HCT116 (cell line): Measurements from ENCODE around the gene MEPCE.

Source experiments
- CEBPB ChIP-seq: IDR thresholded peaks from 2 replicates; pipeline ENCODE4 v1.6.1; 2012; ENCODE audit warnings: low read depth
- CTCF ChIP-seq, 3 experiments: fragments of 200-600 bp in 1 of 3; sonication (generic) in 1 of 3; IDR thresholded peaks in 2 of 3; conservative IDR thresholded peaks in 1 of 3; 2 replicates each; pipeline ENCODE4 v1.5.1; 2012 to 2017; ENCODE audit warnings: low read depth in 2 of 3, low read length in 2 of 3, antibody characterized with exemption in 1 of 3, borderline replicate concordance in 1 of 3, control low read depth in 1 of 3, mild to moderate bottlenecking in 1 of 3, mixed read lengths in 1 of 3, mixed run types in 1 of 3, moderate library complexity in 1 of 3; ENCODE audit not compliant: insufficient read depth in 1 of 3
- EGR1 ChIP-seq: IDR thresholded peaks from 2 replicates; pipeline ENCODE4 v1.6.1; 2012; ENCODE audit warnings: low read depth
- ELF1 ChIP-seq: IDR thresholded peaks from 2 replicates; pipeline ENCODE4 v1.6.1; 2012; ENCODE audit warnings: low read depth, borderline replicate concordance
- EZH2 ChIP-seq: fragments of 200-600 bp; sonication (generic); IDR thresholded peaks from 2 replicates; pipeline ENCODE4 v1.6.1; 2017; ENCODE audit warnings: antibody characterized with exemption, mixed run types
- POLR2A ChIP-seq: IDR thresholded peaks from 2 replicates; pipeline ENCODE4 v1.7.0; 2011; ENCODE audit warnings: borderline replicate concordance; ENCODE audit not compliant: insufficient read depth, insufficient read length; ENCODE audit errors: extremely low read depth
- RAD21 ChIP-seq: IDR thresholded peaks from 2 replicates; pipeline ENCODE4 v1.6.1; 2012; ENCODE audit warnings: low read depth, mild to moderate bottlenecking
- SIN3A ChIP-seq: IDR thresholded peaks from 2 replicates; pipeline ENCODE4 v1.6.1; 2012; ENCODE audit warnings: low read depth
- SP1 ChIP-seq: IDR thresholded peaks from 2 replicates; pipeline ENCODE4 v1.6.1; 2012; ENCODE audit warnings: low read depth
- TCF7L2 ChIP-seq: IDR thresholded peaks from 2 replicates; pipeline ENCODE4 v1.7.0; 2011; ENCODE audit warnings: borderline replicate concordance, inconsistent platforms; ENCODE audit not compliant: insufficient read depth, insufficient read length; ENCODE audit errors: extremely low read depth
- ZBTB33 ChIP-seq: IDR thresholded peaks from 2 replicates; pipeline ENCODE4 v1.6.1; 2011; ENCODE audit warnings: mild to moderate bottlenecking, low read length, moderate library complexity; ENCODE audit not compliant: insufficient replicate concordance; ENCODE audit errors: extremely low read depth
- ZNF274 ChIP-seq: fragments of 200-500 bp; sonication (Bioruptor generic); IDR thresholded peaks from 2 replicates; pipeline ENCODE4 v1.6.1; 2014; ENCODE audit warnings: mild to moderate bottlenecking, low read depth, low read length, inconsistent platforms
- TF ChIP-seq, protein P1 (sequence below): IDR thresholded peaks from 2 replicates; pipeline ENCODE4 v1.6.1; 2012; ENCODE audit warnings: low read depth

DNA sequence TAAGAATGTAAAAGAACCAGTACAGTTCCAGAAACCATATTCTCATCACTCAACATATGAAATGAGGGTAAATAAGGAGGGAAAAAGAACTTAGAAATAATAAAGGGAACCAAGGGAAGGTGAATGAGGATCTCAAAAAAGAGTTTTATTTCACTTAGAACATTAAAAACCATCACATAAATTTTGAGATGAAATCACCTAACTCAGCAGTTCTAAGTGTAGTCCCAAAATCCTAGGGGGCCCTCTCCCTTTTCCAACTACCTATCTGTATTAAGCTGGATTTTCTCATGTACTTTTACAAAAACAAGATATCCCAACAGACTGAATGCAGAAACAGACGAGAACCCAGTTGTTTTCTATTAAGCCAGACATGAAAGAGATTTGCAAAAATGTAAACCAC lies 4.3 kb upstream of the MEPCE start:
- TF ChIP-seq CTCF (IDR thresholded peaks at IDR 0.05 in 2 of 3, conservative IDR thresholded peaks at IDR 0.05 in 1 of 3; ENCODE audit: borderline replicate concordance in 1 of 3, insufficient read depth in 1 of 3, low read depth in 2 of 3, low read length in 2 of 3) = no peak
- no peak for TF ChIP-seq POLR2A
- no peak for TF ChIP-seq RAD21
- TF ChIP-seq EZH2 = no peak
- TF ChIP-seq ELF1 = no peak
- TF ChIP-seq CEBPB = no peak
- TF ChIP-seq TCF7L2 = no peak
- TF ChIP-seq SIN3A = no peak
- no peak for TF ChIP-seq ZNF274
- TF ChIP-seq, protein P1, sequence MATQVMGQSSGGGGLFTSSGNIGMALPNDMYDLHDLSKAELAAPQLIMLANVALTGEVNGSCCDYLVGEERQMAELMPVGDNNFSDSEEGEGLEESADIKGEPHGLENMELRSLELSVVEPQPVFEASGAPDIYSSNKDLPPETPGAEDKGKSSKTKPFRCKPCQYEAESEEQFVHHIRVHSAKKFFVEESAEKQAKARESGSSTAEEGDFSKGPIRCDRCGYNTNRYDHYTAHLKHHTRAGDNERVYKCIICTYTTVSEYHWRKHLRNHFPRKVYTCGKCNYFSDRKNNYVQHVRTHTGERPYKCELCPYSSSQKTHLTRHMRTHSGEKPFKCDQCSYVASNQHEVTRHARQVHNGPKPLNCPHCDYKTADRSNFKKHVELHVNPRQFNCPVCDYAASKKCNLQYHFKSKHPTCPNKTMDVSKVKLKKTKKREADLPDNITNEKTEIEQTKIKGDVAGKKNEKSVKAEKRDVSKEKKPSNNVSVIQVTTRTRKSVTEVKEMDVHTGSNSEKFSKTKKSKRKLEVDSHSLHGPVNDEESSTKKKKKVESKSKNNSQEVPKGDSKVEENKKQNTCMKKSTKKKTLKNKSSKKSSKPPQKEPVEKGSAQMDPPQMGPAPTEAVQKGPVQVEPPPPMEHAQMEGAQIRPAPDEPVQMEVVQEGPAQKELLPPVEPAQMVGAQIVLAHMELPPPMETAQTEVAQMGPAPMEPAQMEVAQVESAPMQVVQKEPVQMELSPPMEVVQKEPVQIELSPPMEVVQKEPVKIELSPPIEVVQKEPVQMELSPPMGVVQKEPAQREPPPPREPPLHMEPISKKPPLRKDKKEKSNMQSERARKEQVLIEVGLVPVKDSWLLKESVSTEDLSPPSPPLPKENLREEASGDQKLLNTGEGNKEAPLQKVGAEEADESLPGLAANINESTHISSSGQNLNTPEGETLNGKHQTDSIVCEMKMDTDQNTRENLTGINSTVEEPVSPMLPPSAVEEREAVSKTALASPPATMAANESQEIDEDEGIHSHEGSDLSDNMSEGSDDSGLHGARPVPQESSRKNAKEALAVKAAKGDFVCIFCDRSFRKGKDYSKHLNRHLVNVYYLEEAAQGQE = no peak
- no peak for TF ChIP-seq ZBTB33
- no peak for TF ChIP-seq SP1
- TF ChIP-seq EGR1 = no peak
